Islet precursor cell (in vitro differentiated cells): Measurements from ENCODE around the gene MNX1.
A peak's percentile ranks its signal among the peaks of the same experiment; 100 is the strongest.

ENCODE experiments used
- DNase-seq: peaks from one replicate; pipeline ENCODE4 v3.0.0-alpha.2; 2018

Gene MNX1

GRCh38 chr7:157014635-157015555, 4.4 kb upstream of the MNX1 start:
- DNase-seq = peak; percentile 45

- peak; percentile 40 for DNase-seq
Observed at GRCh38 chr7:157013602-157014549, 3.4 kb upstream of the MNX1 start.

GRCh38 chr7:157013101-157013500, 2.6 kb upstream of the MNX1 start:
- no peak for DNase-seq

GRCh38 chr7:157012113-157012547, 1.7 kb upstream of the MNX1 start:
- peak; percentile 31 for DNase-seq

- no peak for DNase-seq
Observed at GRCh38 chr7:157011333-157012112, 1.1 kb upstream of the MNX1 start.

GRCh38 chr7:157009778-157010587, 480 bp downstream of the MNX1 start:
- peak; percentile 33 for DNase-seq

- DNase-seq = peak; percentile 44
Observed at GRCh38 chr7:157009170-157009777, 1.2 kb downstream of the MNX1 start.

GRCh38 chr7:157008206-157009169, 2.0 kb downstream of the MNX1 start:
- DNase-seq = peak; percentile 43

GRCh38 chr7:157007470-157008066, 2.9 kb downstream of the MNX1 start:
- DNase-seq = peak; percentile 40

- DNase-seq = no peak
Observed at GRCh38 chr7:157006829-157007469, 3.5 kb downstream of the MNX1 start.

- DNase-seq = peak; percentile 50
Observed at GRCh38 chr7:157006205-157006747, 4.2 kb downstream of the MNX1 start.

GRCh38 chr7:157005456-157006204, 4.8 kb downstream of the MNX1 start:
- DNase-seq = peak; percentile 50

- DNase-seq = peak; percentile 47
Observed at GRCh38 chr7:157004521-157005455, 5.7 kb downstream of the MNX1 start.

- peak; percentile 76 for DNase-seq
Observed at GRCh38 chr7:157003756-157004520, 6.5 kb downstream of the MNX1 start.

GRCh38 chr7:157003445-157003755, 7.1 kb downstream of the MNX1 start:
- DNase-seq = no peak

- peak; percentile 64 for DNase-seq
Observed at GRCh38 chr7:157002819-157003421, 7.5 kb downstream of the MNX1 start.
